ENCODE results near the gene ZNF26. TPM values are rescaled to one million over a fixed set of nuclear protein-coding genes. Genes with fewer than 3 reads are reported as not detected.
"Not testable (repeated sequence)": the region's sequence is repeated elsewhere in the genome, so short reads cannot be mapped to it uniquely, and the experiment has no call there.

The ZNF26 gene
- total and polyA plus RNA-seq, 2 donors from 2014 or later: 2.9 to 16.4 TPM

DNA sequence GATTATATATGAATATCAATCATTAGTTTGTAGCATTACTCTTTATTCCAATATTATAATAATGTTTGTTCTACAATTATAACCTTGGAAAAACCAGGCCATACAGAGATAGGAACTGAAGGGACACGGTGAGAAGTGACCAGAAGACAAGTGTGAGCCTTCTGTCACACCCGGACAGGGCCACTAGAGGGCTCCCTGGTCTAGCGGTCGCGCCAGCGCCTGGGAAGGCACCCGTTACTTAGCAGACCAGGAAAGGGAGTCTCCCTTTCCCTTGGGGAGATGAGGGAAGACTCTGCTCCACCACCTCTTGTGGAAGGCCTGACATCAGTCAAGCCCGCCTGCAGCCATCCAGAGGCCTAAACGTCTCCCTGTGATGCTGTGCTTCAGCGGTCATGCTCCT is 22.2 kb upstream of the ZNF26 start:
- H3K4me3 ChIP-seq (ENCODE audit: low read length in 3 of 3); H3K36me3 ChIP-seq (ENCODE audit: control insufficient read depth in 2 of 3, insufficient read depth in 3 of 3, low read length in 3 of 3); H3K4me1 ChIP-seq (ENCODE audit: control insufficient read depth in 2 of 3, insufficient read depth in 2 of 3, low read depth in 1 of 3, low read length in 3 of 3); intact Hi-C loops (cut with DNase I); H3K27ac ChIP-seq (ENCODE audit: low read depth in 2 of 2, low read length in 2 of 2); FAIRE-seq; H3K9ac ChIP-seq (ENCODE audit: low read length in 3 of 3); H3K9me3 ChIP-seq (ENCODE audit: control insufficient read depth in 2 of 3, insufficient read depth in 1 of 3, low read length in 3 of 3); H3K27me3 ChIP-seq (ENCODE audit: control insufficient read depth, insufficient read depth, low read length): not testable (repeated sequence)
- TF ChIP-seq, protein P1, sequence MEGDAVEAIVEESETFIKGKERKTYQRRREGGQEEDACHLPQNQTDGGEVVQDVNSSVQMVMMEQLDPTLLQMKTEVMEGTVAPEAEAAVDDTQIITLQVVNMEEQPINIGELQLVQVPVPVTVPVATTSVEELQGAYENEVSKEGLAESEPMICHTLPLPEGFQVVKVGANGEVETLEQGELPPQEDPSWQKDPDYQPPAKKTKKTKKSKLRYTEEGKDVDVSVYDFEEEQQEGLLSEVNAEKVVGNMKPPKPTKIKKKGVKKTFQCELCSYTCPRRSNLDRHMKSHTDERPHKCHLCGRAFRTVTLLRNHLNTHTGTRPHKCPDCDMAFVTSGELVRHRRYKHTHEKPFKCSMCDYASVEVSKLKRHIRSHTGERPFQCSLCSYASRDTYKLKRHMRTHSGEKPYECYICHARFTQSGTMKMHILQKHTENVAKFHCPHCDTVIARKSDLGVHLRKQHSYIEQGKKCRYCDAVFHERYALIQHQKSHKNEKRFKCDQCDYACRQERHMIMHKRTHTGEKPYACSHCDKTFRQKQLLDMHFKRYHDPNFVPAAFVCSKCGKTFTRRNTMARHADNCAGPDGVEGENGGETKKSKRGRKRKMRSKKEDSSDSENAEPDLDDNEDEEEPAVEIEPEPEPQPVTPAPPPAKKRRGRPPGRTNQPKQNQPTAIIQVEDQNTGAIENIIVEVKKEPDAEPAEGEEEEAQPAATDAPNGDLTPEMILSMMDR (IDR thresholded peaks at IDR 0.05; ENCODE audit: borderline replicate concordance, extremely low read depth, insufficient read depth): peak; percentile 21
- peak in 1 of 5 donors; percentile 4 for DNase-seq

DNA sequence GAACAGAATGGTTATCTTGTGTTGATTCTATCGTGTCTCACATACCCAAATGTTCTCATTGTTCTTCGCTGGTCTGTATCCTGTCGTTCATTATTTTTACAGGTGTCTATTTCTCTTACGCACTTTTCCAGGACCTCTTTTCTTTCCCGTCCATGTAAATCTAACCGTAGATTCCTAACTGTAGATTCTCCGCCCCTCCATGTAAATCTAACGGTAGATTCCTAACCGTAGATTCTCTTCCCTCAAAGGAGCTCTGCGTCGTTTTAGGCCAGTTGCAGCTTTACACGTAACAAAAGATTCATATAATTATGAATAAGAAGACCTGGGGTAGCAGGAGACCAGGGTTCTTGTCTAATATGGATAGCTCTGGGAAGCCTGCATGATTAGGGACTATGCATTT is 20.4 kb upstream of the ZNF26 start:
- no peak overlapping the region for H3K27ac ChIP-seq (ENCODE audit: low read depth in 2 of 2, low read length in 2 of 2)
- FAIRE-seq: no peak

DNA sequence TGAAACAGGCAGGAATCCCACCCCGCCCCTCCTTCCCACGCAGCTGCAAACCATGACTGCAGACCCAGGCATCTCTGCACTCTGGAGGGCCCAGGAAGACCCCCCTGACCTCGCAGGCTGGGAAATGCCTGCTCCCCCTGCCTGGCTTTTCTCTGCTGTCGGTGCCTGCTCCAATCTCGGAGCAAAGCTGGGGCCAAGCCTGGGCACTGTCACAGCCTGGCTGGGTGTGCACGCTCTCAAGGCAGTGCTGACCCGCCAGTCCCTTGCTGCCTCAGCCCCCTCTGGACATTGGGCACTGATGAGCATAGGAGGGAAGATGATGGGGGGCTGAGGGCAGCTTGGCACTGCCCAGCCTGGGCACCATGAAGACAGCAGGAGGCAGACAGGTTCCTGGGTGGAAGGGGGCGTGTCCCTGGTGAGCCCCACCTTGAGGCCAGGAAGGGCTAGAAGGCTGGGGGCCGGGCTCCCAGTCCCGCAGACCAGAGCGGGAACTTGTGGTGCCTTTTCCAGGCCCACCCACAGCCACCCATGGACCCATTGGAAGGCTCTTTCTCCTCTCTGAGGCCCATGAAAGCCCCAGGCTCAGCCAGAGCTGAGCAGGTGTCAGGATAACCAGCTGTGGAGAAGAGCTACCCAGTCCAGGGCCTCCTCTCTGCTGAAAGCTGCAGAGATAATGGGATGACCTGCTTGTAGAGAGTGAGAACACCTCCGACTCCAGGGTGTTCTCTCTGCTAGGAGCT is 19.3 kb upstream of the ZNF26 start:
- intact Hi-C loops (cut with DNase I): no loop called here
- FAIRE-seq (no peak), DNase-seq (no peak)
- TF ChIP-seq, protein P1 (IDR thresholded peaks at IDR 0.05; ENCODE audit: borderline replicate concordance, extremely low read depth, insufficient read depth): no peak
- Histone ChIP-seq H3K9ac (ENCODE audit: low read length in 3 of 3) (no peak overlapping the region), H3K4me3 (ENCODE audit: low read length in 3 of 3) (no peak overlapping the region), H3K4me1 (ENCODE audit: control insufficient read depth in 2 of 3, insufficient read depth in 2 of 3, low read depth in 1 of 3, low read length in 3 of 3) (no peaks in the 10 kb centered on the region), H3K27ac (ENCODE audit: low read depth in 2 of 2, low read length in 2 of 2) (no peak overlapping the region), H3K27me3 (ENCODE audit: control insufficient read depth, insufficient read depth, low read length) (no peaks in the 10 kb centered on the region), H3K36me3 (ENCODE audit: control insufficient read depth in 2 of 3, insufficient read depth in 3 of 3, low read length in 3 of 3) (no peaks in the 10 kb centered on the region), H3K9me3 (ENCODE audit: control insufficient read depth in 2 of 3, insufficient read depth in 1 of 3, low read length in 3 of 3) (no peaks in the 10 kb centered on the region)

More for the DNA sequence above, 20.4 kb upstream of the ZNF26 start:
- intact Hi-C loops (cut with DNase I): no loop called here
- Histone ChIP-seq H3K27me3 (ENCODE audit: control insufficient read depth, insufficient read depth, low read length) (no peaks in the 10 kb centered on the region), H3K9ac (ENCODE audit: low read length in 3 of 3) (no peak overlapping the region), H3K36me3 (ENCODE audit: control insufficient read depth in 2 of 3, insufficient read depth in 3 of 3, low read length in 3 of 3) (no peaks in the 10 kb centered on the region), H3K4me1 (ENCODE audit: control insufficient read depth in 2 of 3, insufficient read depth in 2 of 3, low read depth in 1 of 3, low read length in 3 of 3) (no peaks in the 10 kb centered on the region), H3K9me3 (ENCODE audit: control insufficient read depth in 2 of 3, insufficient read depth in 1 of 3, low read length in 3 of 3) (no peaks in the 10 kb centered on the region), H3K4me3 (ENCODE audit: low read length in 3 of 3) (no peak overlapping the region)
- no peak for DNase-seq
- TF ChIP-seq, protein P1 (IDR thresholded peaks at IDR 0.05; ENCODE audit: borderline replicate concordance, extremely low read depth, insufficient read depth): no peak

All from kidney (tissue), 14 donors.